ENCODE results near the gene ZNF576. TPM values are rescaled to one million over a fixed set of nuclear protein-coding genes. Genes with fewer than 3 reads are reported as not detected.

Gene ZNF576
- total RNA-seq, 1 experiment from 2014 or later = 14.1 TPM

- ATAC-seq (no peak), DNase-seq (ENCODE audit: low read depth, low spot score) (no peak)
- Histone ChIP-seq H3K36me3 (ENCODE audit: control insufficient read depth, insufficient read depth, low read length) (no peaks in the 10 kb centered on the region), H3K4me1 (ENCODE audit: control insufficient read depth, insufficient read depth, low read length) (no peaks in the 10 kb centered on the region), H3K9me3 (ENCODE audit: control insufficient read depth, insufficient read depth, low read depth, low read length) (no peaks in the 10 kb centered on the region), H3K4me3 (ENCODE audit: low read depth in 2 of 2, low read length in 2 of 2) (no peak overlapping the region), H3K27me3 (ENCODE audit: control insufficient read depth, insufficient read depth, low read length) (no peaks in the 10 kb centered on the region), H3K27ac (ENCODE audit: low read length) (no peak overlapping the region)
- no TSS peak for BruUV-seq (replicated peaks)
- ChIA-PET POLR2A (no interaction called here), CTCF (no interaction called here)
- intact Hi-C loops (cut with micrococcal nuclease; ENCODE audit: unreplicated experiment) = no loop called here
- no peak for TF ChIP-seq POLR2AphosphoS5 (IDR thresholded peaks at IDR 0.05; ENCODE audit: low read depth, low read length)
- in situ Hi-C loops (cut with HindIII; ENCODE audit: low pct_unique_long_range_greater_than_20kb, low sequenced_read_pairs) = no loop called here
Observed at GRCh38 chr19:43548706-43549105, 47.7 kb upstream of the ZNF576 start.

GRCh38 chr19:43551399-43552197, 44.8 kb upstream of the ZNF576 start:
- no TSS peak for BruUV-seq (replicated peaks)
- Histone ChIP-seq H3K4me1 (ENCODE audit: control insufficient read depth, insufficient read depth, low read length) (no peaks in the 10 kb centered on the region), H3K27ac (ENCODE audit: low read length) (no peak overlapping the region), H3K4me3 (ENCODE audit: low read depth in 2 of 2, low read length in 2 of 2) (no peak overlapping the region), H3K9me3 (ENCODE audit: control insufficient read depth, insufficient read depth, low read depth, low read length) (no peaks in the 10 kb centered on the region), H3K27me3 (ENCODE audit: control insufficient read depth, insufficient read depth, low read length) (no peaks in the 10 kb centered on the region), H3K36me3 (ENCODE audit: control insufficient read depth, insufficient read depth, low read length) (no peaks in the 10 kb centered on the region)
- no peak for DNase-seq (ENCODE audit: low read depth, low spot score)
- no peak for TF ChIP-seq TCF7L2 (IDR thresholded peaks at IDR 0.05; ENCODE audit: low read depth, low read length)
- no peak for TF ChIP-seq SIN3A (IDR thresholded peaks at IDR 0.05; ENCODE audit: borderline replicate concordance, insufficient read depth, low read depth, low read length)
- TF ChIP-seq, protein P1, sequence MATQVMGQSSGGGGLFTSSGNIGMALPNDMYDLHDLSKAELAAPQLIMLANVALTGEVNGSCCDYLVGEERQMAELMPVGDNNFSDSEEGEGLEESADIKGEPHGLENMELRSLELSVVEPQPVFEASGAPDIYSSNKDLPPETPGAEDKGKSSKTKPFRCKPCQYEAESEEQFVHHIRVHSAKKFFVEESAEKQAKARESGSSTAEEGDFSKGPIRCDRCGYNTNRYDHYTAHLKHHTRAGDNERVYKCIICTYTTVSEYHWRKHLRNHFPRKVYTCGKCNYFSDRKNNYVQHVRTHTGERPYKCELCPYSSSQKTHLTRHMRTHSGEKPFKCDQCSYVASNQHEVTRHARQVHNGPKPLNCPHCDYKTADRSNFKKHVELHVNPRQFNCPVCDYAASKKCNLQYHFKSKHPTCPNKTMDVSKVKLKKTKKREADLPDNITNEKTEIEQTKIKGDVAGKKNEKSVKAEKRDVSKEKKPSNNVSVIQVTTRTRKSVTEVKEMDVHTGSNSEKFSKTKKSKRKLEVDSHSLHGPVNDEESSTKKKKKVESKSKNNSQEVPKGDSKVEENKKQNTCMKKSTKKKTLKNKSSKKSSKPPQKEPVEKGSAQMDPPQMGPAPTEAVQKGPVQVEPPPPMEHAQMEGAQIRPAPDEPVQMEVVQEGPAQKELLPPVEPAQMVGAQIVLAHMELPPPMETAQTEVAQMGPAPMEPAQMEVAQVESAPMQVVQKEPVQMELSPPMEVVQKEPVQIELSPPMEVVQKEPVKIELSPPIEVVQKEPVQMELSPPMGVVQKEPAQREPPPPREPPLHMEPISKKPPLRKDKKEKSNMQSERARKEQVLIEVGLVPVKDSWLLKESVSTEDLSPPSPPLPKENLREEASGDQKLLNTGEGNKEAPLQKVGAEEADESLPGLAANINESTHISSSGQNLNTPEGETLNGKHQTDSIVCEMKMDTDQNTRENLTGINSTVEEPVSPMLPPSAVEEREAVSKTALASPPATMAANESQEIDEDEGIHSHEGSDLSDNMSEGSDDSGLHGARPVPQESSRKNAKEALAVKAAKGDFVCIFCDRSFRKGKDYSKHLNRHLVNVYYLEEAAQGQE (IDR thresholded peaks at IDR 0.05; ENCODE audit: insufficient read depth in 1 of 2, low read depth in 2 of 2, low read length in 1 of 2) = no peak
- no peak for TF ChIP-seq CTCF (IDR thresholded peaks at IDR 0.05)
- TF ChIP-seq POLR2AphosphoS5 (IDR thresholded peaks at IDR 0.05; ENCODE audit: low read depth, low read length) = no peak
- in situ Hi-C loops (cut with HindIII; ENCODE audit: low pct_unique_long_range_greater_than_20kb, low sequenced_read_pairs) = no loop called here
- ChIA-PET POLR2A (no interaction called here), CTCF (no interaction called here)
- no peak for ATAC-seq
- intact Hi-C loops (cut with micrococcal nuclease; ENCODE audit: unreplicated experiment) = no loop called here

DNA sequence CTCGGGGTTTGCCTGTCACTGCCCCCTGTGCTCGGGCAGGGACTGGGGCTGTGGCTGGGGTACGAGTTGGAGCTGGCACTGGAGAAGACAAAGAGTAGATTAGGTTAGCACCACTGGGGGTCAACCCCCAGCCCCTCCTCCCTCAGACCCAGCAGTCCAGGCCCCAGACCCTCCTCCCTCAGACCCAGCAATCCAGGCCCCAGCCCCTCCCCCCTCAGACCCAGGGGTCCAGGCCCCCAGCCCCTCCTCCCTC, 44.3 kb upstream of the ZNF576 start:
- CTCF ChIA-PET = no interaction called here
- in situ Hi-C loops (cut with HindIII; ENCODE audit: low pct_unique_long_range_greater_than_20kb, low sequenced_read_pairs) = no loop called here
- DNase-seq (ENCODE audit: low read depth, low spot score) (no peak), ATAC-seq (no peak)
- intact Hi-C loops (cut with micrococcal nuclease; ENCODE audit: unreplicated experiment) = no loop called here
- no peaks in the 10 kb centered on the region for H3K36me3 ChIP-seq (ENCODE audit: control insufficient read depth, insufficient read depth, low read length)
- POLR2A ChIA-PET = no interaction called here
- BruUV-seq (replicated peaks) = no TSS peak
- TF ChIP-seq TCF7L2 (IDR thresholded peaks at IDR 0.05; ENCODE audit: low read depth, low read length) (no peak), CTCF (IDR thresholded peaks at IDR 0.05) (no peak), POLR2AphosphoS5 (IDR thresholded peaks at IDR 0.05; ENCODE audit: low read depth, low read length) (no peak)
- no peaks in the 10 kb centered on the region for H3K4me1 ChIP-seq (ENCODE audit: control insufficient read depth, insufficient read depth, low read length)
- H3K27me3 ChIP-seq (ENCODE audit: control insufficient read depth, insufficient read depth, low read length) = no peaks in the 10 kb centered on the region
- H3K9me3 ChIP-seq (ENCODE audit: control insufficient read depth, insufficient read depth, low read depth, low read length) = no peaks in the 10 kb centered on the region
- no peak overlapping the region for H3K27ac ChIP-seq (ENCODE audit: low read length)
- H3K4me3 ChIP-seq (ENCODE audit: low read depth in 2 of 2, low read length in 2 of 2) = no peak overlapping the region
